ENCODE data around the gene AGPAT4.

Gene AGPAT4

GRCh38 chr6:161302949-161303348 lies 29.1 kb upstream of the AGPAT4 start:
- H3K27me3 ChIP-seq (ENCODE audit: insufficient read depth, low read depth, severe bottlenecking): no peaks in the 10 kb centered on the region
- no peak for DNase-seq

GRCh38 chr6:161301338-161301737 lies 27.5 kb upstream of the AGPAT4 start:
- no peak for DNase-seq
- Histone ChIP-seq H3K27ac (no peak overlapping the region), H3K36me3 (no peaks in the 10 kb centered on the region), H3K9me3 (ENCODE audit: severe bottlenecking) (no peaks in the 10 kb centered on the region), H3K4me3 (ENCODE audit: low read depth, low read length) (no peak overlapping the region), H3K27me3 (ENCODE audit: insufficient read depth, low read depth, severe bottlenecking) (no peaks in the 10 kb centered on the region)
- no peak for TF ChIP-seq CTCF (IDR thresholded peaks at IDR 0.05; ENCODE audit: low read depth, low read length)

More at GRCh38 chr6:161302949-161303348, 29.1 kb upstream of the AGPAT4 start:
- Histone ChIP-seq H3K27ac (no peak overlapping the region), H3K4me3 (ENCODE audit: low read depth, low read length) (no peak overlapping the region), H3K9me3 (ENCODE audit: severe bottlenecking) (no peaks in the 10 kb centered on the region), H3K36me3 (no peaks in the 10 kb centered on the region)
- no peak for TF ChIP-seq CTCF (IDR thresholded peaks at IDR 0.05; ENCODE audit: low read depth, low read length)

GRCh38 chr6:161300823-161301222 lies 27.0 kb upstream of the AGPAT4 start:
- DNase-seq: no peak
- no peaks in the 10 kb centered on the region for H3K9me3 ChIP-seq (ENCODE audit: severe bottlenecking)
- TF ChIP-seq CTCF (IDR thresholded peaks at IDR 0.05; ENCODE audit: low read depth, low read length): no peak
- H3K27ac ChIP-seq: no peak overlapping the region
- H3K36me3 ChIP-seq: no peaks in the 10 kb centered on the region
- no peaks in the 10 kb centered on the region for H3K27me3 ChIP-seq (ENCODE audit: insufficient read depth, low read depth, severe bottlenecking)
- no peak overlapping the region for H3K4me3 ChIP-seq (ENCODE audit: low read depth, low read length)

GRCh38 chr6:161299726-161300125 lies 25.9 kb upstream of the AGPAT4 start:
- H3K4me3 ChIP-seq (ENCODE audit: low read depth, low read length): no peak overlapping the region
- H3K27me3 ChIP-seq (ENCODE audit: insufficient read depth, low read depth, severe bottlenecking): no peaks in the 10 kb centered on the region
- no peak for TF ChIP-seq CTCF (IDR thresholded peaks at IDR 0.05; ENCODE audit: low read depth, low read length)

GRCh38 chr6:161295784-161296183 lies 21.9 kb upstream of the AGPAT4 start:
- no peak overlapping the region for H3K27ac ChIP-seq
- H3K36me3 ChIP-seq: no peaks in the 10 kb centered on the region
- no peaks in the 10 kb centered on the region for H3K9me3 ChIP-seq (ENCODE audit: severe bottlenecking)
- TF ChIP-seq CTCF (IDR thresholded peaks at IDR 0.05; ENCODE audit: low read depth, low read length): no peak
- H3K4me3 ChIP-seq (ENCODE audit: low read depth, low read length): no peak overlapping the region
- no peak for DNase-seq
- H3K27me3 ChIP-seq (ENCODE audit: insufficient read depth, low read depth, severe bottlenecking): no peaks in the 10 kb centered on the region

More at GRCh38 chr6:161299726-161300125, 25.9 kb upstream of the AGPAT4 start:
- no peak for DNase-seq
- Histone ChIP-seq H3K27ac (no peak overlapping the region), H3K9me3 (ENCODE audit: severe bottlenecking) (no peaks in the 10 kb centered on the region), H3K36me3 (no peaks in the 10 kb centered on the region)

- Histone ChIP-seq H3K9me3 (ENCODE audit: severe bottlenecking) (no peaks in the 10 kb centered on the region), H3K36me3 (no peaks in the 10 kb centered on the region), H3K4me3 (ENCODE audit: low read depth, low read length) (no peak overlapping the region), H3K27me3 (ENCODE audit: insufficient read depth, low read depth, severe bottlenecking) (no peaks in the 10 kb centered on the region), H3K27ac (no peak overlapping the region)
- TF ChIP-seq CTCF (IDR thresholded peaks at IDR 0.05; ENCODE audit: low read depth, low read length): no peak
- DNase-seq: no peak
Observed at GRCh38 chr6:161292650-161293281, 18.9 kb upstream of the AGPAT4 start.

Measured in WERI-Rb-1 (cell line).